OCI-LY7 (cell line): Measurements from ENCODE around the gene CMIP. TPM values are rescaled to one million over a fixed set of nuclear protein-coding genes. Genes with fewer than 3 reads are reported as not detected.

Experiments
- BruUV-seq: library from RNA; stranded (reverse); fragments of 400-500 nt; replicated peaks from 2 replicates; lab custom pipeline; 2021; lab: Mats Ljungman, UMichigan
- CTCF ChIA-PET: fragments of 300-600 bp; sonication (Branson Sonifier 250); formaldehyde crosslinking; loops from one replicate; lab custom pipeline; 2022; ENCODE audit warnings: antibody characterized with exemption; ENCODE audit not compliant: unreplicated experiment; lab: Charles Lee
- POLR2A ChIA-PET: fragments of 300-600 bp; sonication (Branson Sonifier 250); formaldehyde crosslinking; loops from one replicate; lab custom pipeline; 2022; ENCODE audit warnings: antibody characterized with exemption; lab: Charles Lee
- DNase-seq: peaks from one replicate; pipeline ENCODE4 v3.0.0-alpha.2; 2015; ENCODE audit warnings: low spot score
- H2AFZ ChIP-seq: fragments of 200-600 bp; sonication (generic), shearing (Covaris generic); 2 replicates; pipeline ENCODE4 v1.6.1; 2014; ENCODE audit warnings: mild to moderate bottlenecking, antibody characterized with exemption, low read length, moderate library complexity
- H3K27ac ChIP-seq: fragments of 200-600 bp; sonication (generic); 2 replicates; pipeline ENCODE4 v1.5.1; 2014; ENCODE audit warnings: mixed run types, low read depth, mild to moderate bottlenecking, moderate library complexity, low read length, inconsistent platforms; ENCODE audit not compliant: poor library complexity, severe bottlenecking
- H3K36me3 ChIP-seq: fragments of 200-600 bp; sonication (generic); 2 replicates; pipeline ENCODE4 v1.6.1; 2014; ENCODE audit warnings: mild to moderate bottlenecking, antibody characterized with exemption, low read length, moderate library complexity, mixed read lengths; ENCODE audit not compliant: insufficient read depth
- H3K4me1 ChIP-seq: fragments of 200-600 bp; sonication (generic); 2 replicates; pipeline ENCODE4 v1.5.1; 2014; ENCODE audit warnings: mild to moderate bottlenecking, low read length; ENCODE audit not compliant: insufficient read depth, poor library complexity, severe bottlenecking
- H3K4me2 ChIP-seq: fragments of 200-600 bp; sonication (generic); 2 replicates; pipeline ENCODE4 v1.6.1; 2014; ENCODE audit warnings: mild to moderate bottlenecking, low read length
- H3K4me3 ChIP-seq: fragments of 200-600 bp; sonication (generic); 2 replicates; pipeline ENCODE4 v1.5.1; 2014; ENCODE audit warnings: mild to moderate bottlenecking, low read depth, low read length; ENCODE audit not compliant: poor library complexity, severe bottlenecking
- H3K79me2 ChIP-seq: fragments of 200-600 bp; sonication (generic); 2 replicates; pipeline ENCODE4 v1.6.1; 2016; ENCODE audit warnings: low read depth, mild to moderate bottlenecking, low read length, moderate library complexity, mixed read lengths; ENCODE audit not compliant: insufficient read depth
- H3K9me2 ChIP-seq: fragments of 200-600 bp; sonication (generic); 2 replicates; pipeline ENCODE4 v1.6.1; 2016; ENCODE audit warnings: mild to moderate bottlenecking, low read length, mixed read lengths; ENCODE audit not compliant: insufficient read depth
- H3K9me3 ChIP-seq: fragments of 200-600 bp; sonication (generic); 2 replicates; pipeline ENCODE4 v1.6.1; 2014; ENCODE audit warnings: mild to moderate bottlenecking, mixed run types, low read length, mixed read lengths
- H4K20me1 ChIP-seq: fragments of 200-600 bp; sonication (generic); 2 replicates; pipeline ENCODE4 v1.6.1; 2014; ENCODE audit warnings: mild to moderate bottlenecking, antibody characterized with exemption, low read length, moderate library complexity, mixed read lengths; ENCODE audit not compliant: insufficient read depth
- EZH2phosphoT487 ChIP-seq: fragments of 200-600 bp; sonication (generic); IDR thresholded peaks from 2 replicates; pipeline ENCODE4 v1.6.1; 2018; ENCODE audit warnings: low read depth, borderline replicate concordance, mild to moderate bottlenecking, mixed run types, antibody characterized with exemption, low read length, moderate library complexity, mixed read lengths
- intact Hi-C: fragments of 100-400 bp; cut with micrococcal nuclease; formaldehyde crosslinking; loops from one replicate; pipeline ENCODE4 v1.10.0; 2022; ENCODE audit not compliant: unreplicated experiment
- total RNA-seq, 2 experiments: library from RNA; depleted of rRNA in 1 of 2; stranded (reverse); fragments of >200 nt in 1 of 2; shearing (Covaris generic) in 1 of 2; gene quantifications; 2 replicates each; pipeline ENCODE4 v1.2.3, GENCODE V29; 2014 to 2022
- TF ChIP-seq, protein P1 (sequence below): fragments of 200-600 bp; sonication (generic); conservative IDR thresholded peaks from 2 replicates; pipeline ENCODE4 v1.5.1; 2014; ENCODE audit warnings: mild to moderate bottlenecking, antibody characterized with exemption, low read length, moderate library complexity, mixed read lengths

The CMIP gene
- total RNA-seq, 2 experiments from 2014 or later: 15.4 to 70.3 TPM

DNA sequence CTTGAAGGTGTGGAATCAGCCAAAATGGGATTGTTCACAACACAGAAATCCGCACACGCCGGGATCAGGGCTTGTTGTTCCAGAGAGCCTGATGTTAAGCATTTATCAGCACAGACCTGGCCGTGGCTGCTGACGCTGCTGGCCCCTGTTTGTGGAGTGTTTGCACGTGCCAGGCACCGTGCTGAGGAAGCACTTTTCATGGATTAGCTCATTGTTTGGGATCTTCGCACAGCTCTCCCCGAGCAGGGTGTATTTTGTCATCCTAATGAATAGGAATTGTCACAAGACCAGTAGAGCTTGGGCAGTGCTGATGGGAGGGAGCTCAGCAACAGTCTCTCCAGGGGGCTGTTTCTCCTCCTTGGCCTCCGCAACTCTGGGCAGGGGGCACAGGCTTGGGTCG is 174.1 kb downstream of the CMIP start:
- no TSS peak for BruUV-seq
- no peaks in the 10 kb centered on the region for H4K20me1 ChIP-seq
- no peak overlapping the region for H2AFZ ChIP-seq
- no peaks in the 10 kb centered on the region for H3K79me2 ChIP-seq
- H3K4me3 ChIP-seq: no peak overlapping the region
- no peak for DNase-seq
- no peaks in the 10 kb centered on the region for H3K36me3 ChIP-seq
- CTCF ChIA-PET: no interaction called here
- H3K4me1 ChIP-seq: peaks cover 20% of the 10 kb centered on the region
- TF ChIP-seq, protein P1, sequence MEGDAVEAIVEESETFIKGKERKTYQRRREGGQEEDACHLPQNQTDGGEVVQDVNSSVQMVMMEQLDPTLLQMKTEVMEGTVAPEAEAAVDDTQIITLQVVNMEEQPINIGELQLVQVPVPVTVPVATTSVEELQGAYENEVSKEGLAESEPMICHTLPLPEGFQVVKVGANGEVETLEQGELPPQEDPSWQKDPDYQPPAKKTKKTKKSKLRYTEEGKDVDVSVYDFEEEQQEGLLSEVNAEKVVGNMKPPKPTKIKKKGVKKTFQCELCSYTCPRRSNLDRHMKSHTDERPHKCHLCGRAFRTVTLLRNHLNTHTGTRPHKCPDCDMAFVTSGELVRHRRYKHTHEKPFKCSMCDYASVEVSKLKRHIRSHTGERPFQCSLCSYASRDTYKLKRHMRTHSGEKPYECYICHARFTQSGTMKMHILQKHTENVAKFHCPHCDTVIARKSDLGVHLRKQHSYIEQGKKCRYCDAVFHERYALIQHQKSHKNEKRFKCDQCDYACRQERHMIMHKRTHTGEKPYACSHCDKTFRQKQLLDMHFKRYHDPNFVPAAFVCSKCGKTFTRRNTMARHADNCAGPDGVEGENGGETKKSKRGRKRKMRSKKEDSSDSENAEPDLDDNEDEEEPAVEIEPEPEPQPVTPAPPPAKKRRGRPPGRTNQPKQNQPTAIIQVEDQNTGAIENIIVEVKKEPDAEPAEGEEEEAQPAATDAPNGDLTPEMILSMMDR: no peak
- no peak for TF ChIP-seq EZH2phosphoT487
- no peaks in the 10 kb centered on the region for H3K9me2 ChIP-seq
- no peak overlapping the region for H3K27ac ChIP-seq
- intact Hi-C loops: no loop called here
- no peak overlapping the region for H3K4me2 ChIP-seq
- no peaks in the 10 kb centered on the region for H3K9me3 ChIP-seq
- POLR2A ChIA-PET: no interaction called here

DNA sequence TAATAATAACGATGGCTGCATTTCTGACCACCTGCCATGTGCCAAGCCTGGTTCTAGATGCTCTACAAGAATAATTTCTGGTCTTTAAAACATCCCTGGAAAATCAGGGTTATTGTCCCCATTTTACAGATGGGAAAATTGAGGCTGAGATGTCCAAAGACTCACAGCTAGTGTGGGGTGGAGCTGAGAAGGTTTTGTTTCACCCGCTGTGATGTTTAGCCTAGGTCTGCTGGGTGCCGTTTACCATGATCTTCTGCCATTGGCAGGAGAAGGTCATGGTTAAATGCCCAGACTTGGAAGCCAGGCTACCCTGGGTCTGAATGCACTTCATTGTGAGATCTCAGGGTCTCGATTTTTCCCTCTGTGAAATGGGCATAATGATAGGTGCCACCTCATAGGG is 175.4 kb downstream of the CMIP start:
- Histone ChIP-seq H3K4me2 (no peak overlapping the region), H3K79me2 (no peaks in the 10 kb centered on the region), H3K9me3 (no peaks in the 10 kb centered on the region), H3K9me2 (no peaks in the 10 kb centered on the region), H3K36me3 (no peaks in the 10 kb centered on the region), H3K27ac (no peak overlapping the region), H2AFZ (no peak overlapping the region), H3K4me3 (no peak overlapping the region), H4K20me1 (no peaks in the 10 kb centered on the region), H3K4me1 (peaks cover 20% of the 10 kb centered on the region)
- intact Hi-C loops: loop anchor here (10.0 kb wide), 1 partner anchor 265 kb away; no protein-coding TSS in a partner anchor
- no peak for DNase-seq
- no TSS peak for BruUV-seq
- TF ChIP-seq, protein P1: no peak
- TF ChIP-seq EZH2phosphoT487: no peak
- POLR2A ChIA-PET: no interaction called here
- CTCF ChIA-PET: no interaction called here

DNA sequence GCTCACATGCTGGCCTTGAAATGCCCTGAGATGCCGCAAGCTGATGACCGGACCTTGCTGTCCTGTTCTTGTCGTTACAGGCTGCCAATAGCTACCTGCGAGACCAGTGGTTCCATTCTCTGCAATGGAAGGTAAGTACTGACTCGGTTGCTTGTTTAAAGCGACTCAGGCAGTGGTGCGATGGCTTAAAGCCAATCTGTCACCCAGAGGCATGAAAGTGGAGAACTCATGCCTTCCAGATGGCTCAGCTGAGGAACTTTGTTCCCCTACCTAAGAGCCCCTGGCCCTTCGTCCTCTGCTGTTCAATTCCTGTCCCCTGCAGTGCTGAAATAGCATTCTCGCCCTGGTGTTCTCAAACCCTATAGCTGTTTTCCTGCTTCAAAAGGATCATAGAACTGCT is 176.2 kb downstream of the CMIP start:
- no peak for TF ChIP-seq EZH2phosphoT487
- TF ChIP-seq, protein P1: no peak
- Histone ChIP-seq H3K9me2 (no peaks in the 10 kb centered on the region), H3K9me3 (no peaks in the 10 kb centered on the region), H2AFZ (no peak overlapping the region), H3K4me2 (no peak overlapping the region), H3K4me3 (no peak overlapping the region), H4K20me1 (no peaks in the 10 kb centered on the region), H3K27ac (no peak overlapping the region), H3K4me1 (peaks cover 13% of the 10 kb centered on the region), H3K79me2 (no peaks in the 10 kb centered on the region), H3K36me3 (no peaks in the 10 kb centered on the region)
- BruUV-seq: no TSS peak
- ChIA-PET CTCF (no interaction called here), POLR2A (no interaction called here)
- no peak for DNase-seq
- intact Hi-C loops: loop anchor here (10.0 kb wide), 1 partner anchor 264 kb away; no protein-coding TSS in a partner anchor
